COLO668 (cell line): ENCODE measurements around the gene CYB5R4.
"Not testable (repeated sequence)": the region's sequence is repeated elsewhere in the genome, so short reads cannot be mapped to it uniquely, and the experiment has no call there.

Experiments
- DNase-seq: peaks from one replicate; lab custom pipeline; 2025; ENCODE audit not compliant: unreplicated experiment; lab: John Stamatoyannopoulos, UW

The CYB5R4 gene

DNA sequence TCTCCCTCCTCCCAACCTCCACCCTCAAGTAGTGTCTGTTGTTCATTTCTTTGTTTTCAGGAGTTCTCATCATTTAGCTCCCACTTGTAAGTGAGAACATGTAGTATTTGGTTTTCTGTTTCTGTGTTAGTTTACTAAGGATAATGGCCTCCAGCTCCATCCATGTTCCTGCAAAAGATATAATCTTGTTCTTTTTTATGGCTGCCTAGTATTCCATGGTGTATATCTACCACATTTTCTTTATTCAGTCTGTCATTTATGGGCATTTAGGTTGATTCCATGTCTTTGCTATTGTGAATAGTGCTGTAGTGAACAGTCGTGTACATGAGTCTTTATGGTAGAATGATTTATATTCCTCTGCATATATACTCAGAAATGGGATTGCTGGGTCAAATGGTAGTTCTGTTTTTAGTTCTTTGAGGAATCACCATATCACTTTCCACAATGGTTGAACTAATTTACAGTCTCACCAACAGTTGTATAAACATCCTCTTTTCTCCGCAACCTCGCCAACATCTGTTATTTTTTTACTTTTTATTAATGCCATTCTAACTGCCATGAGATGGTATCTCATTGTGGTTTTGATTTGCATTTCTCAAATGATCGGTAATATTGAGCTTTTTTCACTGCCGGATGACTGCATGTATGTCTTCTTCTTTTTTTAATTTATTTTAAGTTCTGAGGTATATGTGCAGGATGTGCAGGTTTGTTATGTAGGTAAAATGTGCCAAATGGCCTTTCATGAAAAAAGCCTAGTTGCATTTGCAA, 48.3 kb downstream of the CYB5R4 start:
- DNase-seq: not testable (repeated sequence)

DNA sequence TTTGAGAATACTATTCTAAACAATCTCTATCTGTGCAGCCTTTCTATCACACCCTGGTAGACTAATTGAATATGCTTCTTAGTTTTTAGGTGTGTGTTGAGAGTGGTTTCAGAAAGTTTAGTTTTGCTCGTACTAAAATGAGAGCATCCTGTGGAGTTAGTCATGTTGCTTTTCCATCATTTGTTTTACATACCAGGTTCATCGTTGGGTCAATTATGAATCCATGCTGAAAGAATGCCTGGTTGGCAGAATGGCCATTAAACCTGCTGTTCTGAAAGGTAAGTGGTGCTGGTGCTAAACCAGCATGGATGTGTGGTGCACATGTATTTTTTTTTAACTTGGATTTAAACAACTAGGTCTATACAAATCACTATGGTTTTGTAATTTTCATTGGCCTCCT, 49.3 kb downstream of the CYB5R4 start:
- DNase-seq: no peak

DNA sequence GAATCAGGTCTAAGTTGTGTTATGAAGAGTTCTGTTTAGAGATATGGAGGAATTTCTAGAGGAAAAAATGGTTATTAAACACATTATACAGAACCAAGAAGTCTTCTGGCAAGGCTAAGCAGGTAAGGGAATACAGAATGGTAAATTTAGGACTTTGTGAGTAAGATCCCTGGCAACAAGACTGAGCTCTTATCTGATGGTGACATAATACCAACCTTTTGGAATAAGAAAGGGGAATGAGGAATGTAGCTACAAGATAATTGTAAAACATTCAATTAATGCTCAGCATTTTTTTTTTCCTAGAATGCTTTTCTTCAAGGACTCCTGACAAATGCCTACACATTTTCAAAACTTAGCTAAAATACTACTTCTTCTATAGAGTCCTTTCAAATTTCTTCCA, 51.8 kb downstream of the CYB5R4 start:
- DNase-seq: no peak

DNA sequence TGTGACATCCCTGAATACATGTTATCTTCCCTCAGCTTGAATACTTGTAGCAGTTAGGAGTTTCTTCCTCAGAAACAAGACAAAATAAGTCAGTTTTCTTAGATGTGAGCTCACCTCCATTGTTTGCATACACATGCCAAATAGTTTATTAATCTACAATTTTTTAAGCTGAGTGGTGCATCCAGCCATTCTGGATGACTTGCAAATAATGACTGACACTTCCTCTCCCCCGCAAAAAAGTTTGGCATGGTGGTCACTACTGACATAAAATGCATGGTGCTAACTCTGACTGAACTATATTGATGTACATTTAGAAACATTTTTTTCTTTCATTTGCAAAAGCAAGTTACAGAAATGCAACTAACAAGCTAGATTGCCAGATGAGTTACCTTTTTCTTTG, 55.5 kb downstream of the CYB5R4 start:
- DNase-seq: no peak

DNA sequence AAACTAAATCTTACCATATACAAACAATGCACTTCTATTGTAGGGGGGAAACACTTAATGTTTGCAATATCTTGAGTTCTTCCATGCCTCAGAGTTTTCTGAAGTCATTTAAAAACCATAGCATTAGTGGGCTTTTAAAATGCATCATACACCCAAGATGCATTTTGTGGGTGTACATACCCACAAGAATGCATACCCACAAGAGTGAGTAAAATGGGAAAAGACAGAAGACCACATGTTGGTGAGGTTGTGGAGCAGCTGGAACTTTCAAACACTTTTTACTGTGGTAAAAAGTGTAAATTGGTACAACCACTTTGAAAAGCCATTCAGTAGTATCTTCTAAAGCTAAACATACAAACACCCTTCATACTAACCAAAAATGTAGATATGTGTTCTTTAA, 57.5 kb downstream of the CYB5R4 start:
- DNase-seq: no peak

DNA sequence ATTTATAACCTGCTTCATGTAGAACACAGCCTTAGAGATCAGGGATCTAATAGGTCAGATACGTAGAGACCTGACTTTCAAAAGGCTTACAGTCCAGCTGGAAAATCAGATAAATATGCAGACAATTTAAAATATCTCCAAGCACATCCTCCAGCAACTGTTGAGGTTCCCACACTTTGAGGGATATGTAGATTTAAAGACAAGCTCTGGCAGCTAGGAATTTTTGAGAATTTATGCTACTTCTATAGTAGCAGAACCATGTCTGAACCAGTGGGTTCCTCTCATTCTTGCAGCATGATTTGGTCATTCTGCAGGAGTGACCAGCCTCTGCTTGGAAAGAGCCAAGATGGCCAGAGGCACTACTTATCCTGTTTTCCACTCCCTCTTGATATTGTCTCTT, 60.5 kb downstream of the CYB5R4 start:
- no peak for DNase-seq

DNA sequence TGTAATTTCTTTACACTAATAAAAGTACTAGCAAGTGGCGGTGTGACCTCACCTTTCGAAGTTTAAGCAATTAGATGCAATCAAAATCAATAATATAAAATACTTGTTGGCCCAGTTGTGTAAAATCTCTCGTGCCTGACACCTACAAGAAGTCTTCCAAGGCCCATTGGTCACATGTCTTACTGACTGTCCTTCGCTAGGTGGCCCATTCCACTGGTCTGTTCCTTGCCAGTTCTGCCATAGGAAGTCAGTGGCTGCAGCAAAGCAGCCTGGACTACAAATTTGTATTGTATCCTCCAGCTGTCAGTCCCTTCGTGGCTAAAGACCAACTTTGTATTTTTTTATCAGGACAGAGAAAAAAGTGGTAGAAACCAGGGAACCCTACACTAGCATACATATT, 61.8 kb downstream of the CYB5R4 start:
- DNase-seq: no peak

DNA sequence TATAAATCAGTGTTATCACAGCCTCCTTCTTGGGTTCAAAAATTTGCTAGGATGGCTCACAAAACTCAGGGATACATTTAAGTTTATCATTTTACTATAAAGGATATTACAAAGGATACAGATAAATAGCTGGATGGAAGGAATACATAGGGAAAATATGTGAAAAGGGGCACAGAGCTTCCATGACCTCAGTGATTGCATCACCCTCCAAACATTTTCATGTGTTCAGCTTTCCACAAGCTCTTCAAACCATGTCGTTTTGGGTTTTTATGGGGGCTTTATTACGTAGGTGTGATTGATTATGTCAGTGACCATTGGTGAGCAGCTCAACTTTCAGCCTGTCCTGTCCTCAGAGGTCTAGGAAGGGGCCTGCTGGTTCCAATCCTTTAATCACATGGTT, 68.0 kb downstream of the CYB5R4 start:
- DNase-seq: no peak

DNA sequence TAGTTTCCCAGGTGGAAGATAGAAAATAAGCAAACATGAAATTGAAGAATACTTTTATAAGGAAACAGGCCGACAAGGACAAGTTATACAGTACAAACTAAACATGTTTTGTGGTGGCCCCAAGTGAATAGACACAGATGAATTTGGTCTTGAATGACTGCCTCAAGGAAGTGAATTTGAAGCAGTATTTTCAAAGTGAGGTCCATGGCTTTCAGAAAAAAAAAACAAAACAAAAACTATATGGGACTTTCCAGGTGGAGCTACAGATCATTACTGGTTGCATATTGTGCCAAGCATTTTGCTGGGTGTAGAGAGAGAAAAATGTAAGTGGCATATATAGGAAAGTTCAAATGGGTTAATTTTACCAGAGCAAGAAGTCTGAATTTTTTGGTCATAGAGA, 68.8 kb downstream of the CYB5R4 start:
- no peak for DNase-seq

DNA sequence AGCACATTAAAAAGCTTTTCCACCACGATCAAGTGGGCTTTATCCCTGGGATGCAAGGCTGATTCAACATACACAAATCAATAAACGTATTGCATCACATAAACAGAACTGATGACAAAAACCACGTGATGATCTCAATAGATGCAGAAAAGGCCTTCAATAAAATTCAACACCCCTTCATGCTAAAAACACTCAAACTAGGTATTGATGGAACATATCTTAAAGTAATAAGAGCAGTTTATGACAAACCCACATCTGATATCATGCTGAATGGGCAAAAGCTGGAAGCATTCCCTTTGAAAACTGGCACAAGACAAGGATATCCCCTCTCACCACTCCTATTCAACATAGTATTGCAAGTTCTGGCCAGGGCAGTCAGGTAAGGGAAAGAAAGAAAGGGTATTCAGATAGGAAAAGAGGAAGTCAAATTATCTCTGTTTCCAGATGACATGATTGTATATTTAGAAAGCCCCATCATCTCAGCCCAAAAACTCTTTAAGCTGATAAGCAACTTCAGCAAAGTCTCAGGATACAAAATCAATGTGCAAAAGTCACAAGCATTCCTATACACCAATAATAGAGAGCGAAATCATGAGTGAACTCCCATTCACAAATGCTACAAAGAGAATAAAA, 86.8 kb downstream of the CYB5R4 start:
- DNase-seq: not testable (repeated sequence)

DNA sequence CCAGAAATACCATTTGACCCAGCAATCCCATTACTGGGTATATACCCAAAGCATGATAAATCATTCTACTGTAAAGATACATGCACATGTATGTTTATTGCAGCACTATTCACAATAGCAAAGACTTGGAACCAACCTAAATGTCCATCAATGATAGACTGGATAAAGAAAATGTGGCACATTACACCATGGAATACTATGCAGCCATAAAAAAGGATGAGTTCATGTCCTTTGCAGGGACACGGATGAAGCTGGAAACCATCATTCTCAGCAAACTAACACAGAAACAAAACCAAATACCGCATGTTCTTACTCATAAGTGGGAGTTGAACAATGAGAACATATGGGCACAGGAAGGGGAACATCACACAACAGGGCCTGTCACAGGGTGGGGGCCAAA, 88.5 kb downstream of the CYB5R4 start:
- DNase-seq: not testable (repeated sequence)

DNA sequence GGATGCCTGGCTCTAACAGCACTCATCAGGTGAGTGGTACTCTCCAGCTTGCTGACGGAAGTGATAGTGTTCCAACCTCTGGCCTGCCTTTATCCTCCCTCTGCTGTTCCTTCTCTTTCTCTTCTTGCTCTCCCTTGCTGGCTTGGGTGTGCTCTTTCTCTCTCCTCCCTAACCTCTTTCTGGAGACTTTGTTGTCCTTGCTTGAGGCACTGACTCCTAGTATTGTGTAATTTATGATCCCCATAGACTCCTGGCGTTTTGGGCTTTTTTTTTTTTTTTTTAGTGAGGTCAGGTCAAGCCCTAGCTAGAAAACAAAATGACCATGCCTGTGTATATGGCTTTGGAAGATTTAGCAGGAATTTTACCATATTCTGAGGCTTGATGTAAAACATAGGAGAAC, 89.4 kb downstream of the CYB5R4 start:
- DNase-seq: no peak

DNA sequence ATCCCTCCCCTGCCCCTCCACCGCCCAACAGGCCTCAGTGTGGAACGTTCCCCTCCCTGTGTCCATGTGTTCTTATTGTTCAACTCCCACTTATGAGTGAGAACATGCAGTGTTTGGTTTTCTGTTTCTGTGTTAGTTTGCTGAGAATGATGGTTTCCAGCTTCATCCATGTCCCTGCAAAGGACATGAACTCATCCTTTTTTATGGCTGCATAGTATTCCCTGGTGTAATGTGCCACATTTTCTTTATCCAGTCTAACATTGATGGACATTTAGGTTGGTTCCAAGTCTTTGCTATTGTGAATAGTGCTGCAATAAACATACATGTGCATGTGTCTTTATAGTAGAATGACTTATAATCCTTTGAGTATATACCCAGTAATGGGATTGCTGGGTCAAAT, 91.9 kb downstream of the CYB5R4 start:
- DNase-seq: not testable (repeated sequence)

DNA sequence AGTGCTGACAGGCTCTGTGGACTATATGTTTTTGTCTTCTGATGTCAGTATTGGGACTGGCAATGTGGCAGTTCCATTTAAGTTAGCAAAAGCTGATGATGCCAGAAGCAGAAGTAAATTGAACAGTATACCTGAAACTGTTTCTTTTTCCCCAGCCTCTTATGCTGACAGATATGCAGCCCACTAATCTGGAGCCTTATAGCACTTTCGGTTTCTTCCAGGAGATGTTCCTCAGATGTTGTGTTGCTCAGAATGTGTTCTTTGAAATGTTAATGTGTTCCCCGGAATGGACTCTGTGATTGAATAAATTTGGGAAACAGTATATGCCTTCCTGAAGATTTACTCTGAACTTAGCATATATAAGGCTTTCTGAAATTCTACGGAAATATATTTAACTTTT, 93.3 kb downstream of the CYB5R4 start:
- no peak for DNase-seq

DNA sequence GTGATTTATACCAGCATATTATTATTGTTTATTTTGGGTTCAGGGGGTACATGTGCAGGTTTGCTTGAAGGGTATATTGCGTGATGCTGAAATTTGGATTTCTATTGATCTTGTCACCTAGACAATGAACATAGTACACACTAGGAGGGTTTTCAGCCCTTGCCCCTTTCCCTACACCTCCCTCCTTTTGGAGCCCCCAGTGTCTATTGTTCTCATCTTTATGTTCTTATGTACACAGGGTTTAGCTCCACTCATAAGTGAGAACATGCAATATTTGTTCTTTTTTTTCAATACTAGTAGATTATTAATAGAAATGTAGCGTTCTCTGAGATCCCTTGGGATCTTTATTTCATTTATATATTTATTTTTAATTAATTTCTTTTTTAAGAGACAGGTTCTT, 94.9 kb downstream of the CYB5R4 start:
- no peak for DNase-seq

DNA sequence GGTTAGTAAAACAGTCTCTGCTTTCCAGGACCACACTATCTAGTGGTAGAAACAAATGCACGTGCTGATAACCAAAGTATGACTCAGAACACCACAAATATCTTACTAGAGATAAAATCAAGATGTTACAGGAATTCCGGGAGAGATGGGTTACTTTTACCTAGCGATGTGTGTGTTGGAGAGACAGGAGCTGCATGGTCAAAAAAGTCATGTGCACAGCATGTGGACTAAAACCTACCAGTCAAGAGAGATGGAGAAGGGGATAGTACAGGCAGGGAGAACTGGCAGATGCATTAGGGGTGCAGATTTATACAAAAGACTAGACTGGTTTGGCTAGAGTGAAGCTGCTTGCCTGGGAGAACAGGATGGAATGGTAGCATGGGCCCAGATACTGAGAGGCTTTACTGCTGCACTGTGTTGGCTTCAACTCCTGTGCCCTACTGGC, 98.8 kb downstream of the CYB5R4 start:
- no peak for DNase-seq

DNA sequence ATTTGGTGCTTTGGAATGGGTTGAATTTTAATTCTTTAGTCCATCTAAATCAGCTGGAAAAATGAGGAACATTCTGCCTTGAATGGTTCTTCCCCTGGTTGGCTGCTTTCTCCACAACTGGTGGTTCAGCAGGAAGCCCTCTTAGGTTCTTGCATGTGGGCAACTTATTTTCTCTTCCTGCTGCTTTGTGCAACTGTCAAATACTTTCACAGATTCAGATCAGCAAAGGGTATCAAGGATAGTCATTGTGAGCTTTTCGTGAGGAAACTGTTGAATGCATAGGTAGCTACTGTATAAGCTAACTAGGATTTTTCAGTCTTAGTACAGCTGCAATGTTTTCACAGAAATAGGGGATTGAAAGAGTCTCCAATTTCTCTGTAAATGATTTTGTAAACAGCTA, 101.2 kb downstream of the CYB5R4 start:
- DNase-seq: no peak

DNA sequence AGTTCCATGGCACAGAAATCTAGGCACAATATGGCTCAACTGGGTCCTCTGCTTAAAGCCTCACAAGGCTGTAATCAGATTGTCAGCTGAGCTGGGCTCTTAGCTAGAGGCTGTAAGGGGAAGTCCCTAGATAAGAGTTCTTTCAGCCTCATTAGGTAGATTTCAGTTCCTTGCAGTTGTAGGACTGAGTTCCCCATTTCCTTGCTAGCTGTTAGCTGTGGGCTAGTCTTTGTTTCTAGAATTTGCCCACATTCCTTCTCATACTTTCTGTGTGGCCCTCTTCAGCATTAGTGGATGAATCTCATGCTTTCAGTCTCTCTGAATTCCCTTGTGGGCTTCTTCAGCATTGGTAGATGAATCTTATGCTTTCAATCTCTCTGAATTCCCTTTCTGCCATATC, 103.1 kb downstream of the CYB5R4 start:
- no peak for DNase-seq

DNA sequence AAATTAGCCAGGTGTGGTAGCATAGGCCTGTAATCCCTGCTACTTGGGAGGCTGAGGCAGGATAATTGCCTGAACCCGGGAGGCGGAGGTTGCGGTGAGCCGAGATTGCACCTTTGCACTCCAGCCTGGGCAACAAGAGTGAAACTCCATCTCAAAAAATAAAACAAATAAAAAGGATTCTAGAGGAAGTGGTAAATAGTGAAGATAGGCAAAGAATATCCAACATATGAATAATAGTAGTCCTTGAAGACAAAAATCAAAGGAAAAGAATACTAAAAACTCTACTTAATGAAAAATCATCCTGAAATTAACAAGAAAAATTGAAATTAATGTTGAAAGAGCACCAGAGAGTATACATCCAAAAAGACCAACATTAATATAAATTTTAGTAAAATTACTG, 107.0 kb downstream of the CYB5R4 start:
- no peak for DNase-seq

DNA sequence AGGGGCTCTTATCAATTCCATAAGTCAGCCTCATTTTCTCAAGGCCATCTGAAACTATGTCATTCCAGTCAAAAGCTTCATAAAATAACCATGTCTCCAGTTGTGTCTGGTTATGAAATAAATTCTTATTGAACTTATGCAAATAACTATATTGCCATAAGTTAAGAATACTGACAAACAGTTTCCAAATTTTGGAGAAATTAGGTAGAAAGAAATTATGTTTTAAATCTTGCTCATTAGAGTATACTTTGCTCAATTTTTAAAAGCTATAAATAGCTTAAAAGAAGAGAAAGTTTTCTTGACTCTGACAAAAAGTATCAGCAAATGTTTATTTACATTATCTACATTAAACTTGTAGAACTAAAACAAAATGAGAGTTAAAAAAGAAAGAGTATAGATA, 111.1 kb downstream of the CYB5R4 start:
- no peak for DNase-seq

DNA sequence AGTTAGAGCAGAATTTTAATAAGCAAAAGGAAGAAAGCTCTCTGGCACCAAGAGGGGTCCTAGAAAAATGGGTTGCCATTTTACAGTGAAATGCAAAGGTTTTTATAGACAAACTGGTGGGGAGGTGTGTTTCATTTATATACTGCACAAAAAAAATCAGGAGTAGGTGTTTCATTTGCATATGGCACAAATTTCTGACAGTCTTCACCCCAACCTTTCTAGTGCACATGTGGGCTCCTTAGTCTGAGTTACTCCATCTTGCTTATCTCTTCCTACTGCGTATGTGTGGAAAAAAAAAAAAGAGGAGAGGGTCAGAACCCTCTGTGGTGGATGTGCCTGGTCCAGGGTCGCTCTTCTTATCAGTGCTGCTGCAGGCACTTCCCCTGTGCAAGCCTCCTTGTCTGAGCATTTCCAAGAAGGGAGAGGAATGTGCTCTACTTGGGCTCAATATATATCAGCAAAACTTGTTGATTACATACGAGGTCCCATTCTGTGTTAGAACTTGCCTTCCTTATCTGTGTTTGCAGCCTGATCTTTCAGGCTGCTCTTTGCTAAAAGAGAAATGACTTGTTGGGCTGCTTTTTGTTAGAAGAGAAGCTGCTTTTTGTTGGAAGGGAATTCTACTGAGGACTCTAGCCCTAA, 115.0 kb downstream of the CYB5R4 start:
- DNase-seq: no peak

DNA sequence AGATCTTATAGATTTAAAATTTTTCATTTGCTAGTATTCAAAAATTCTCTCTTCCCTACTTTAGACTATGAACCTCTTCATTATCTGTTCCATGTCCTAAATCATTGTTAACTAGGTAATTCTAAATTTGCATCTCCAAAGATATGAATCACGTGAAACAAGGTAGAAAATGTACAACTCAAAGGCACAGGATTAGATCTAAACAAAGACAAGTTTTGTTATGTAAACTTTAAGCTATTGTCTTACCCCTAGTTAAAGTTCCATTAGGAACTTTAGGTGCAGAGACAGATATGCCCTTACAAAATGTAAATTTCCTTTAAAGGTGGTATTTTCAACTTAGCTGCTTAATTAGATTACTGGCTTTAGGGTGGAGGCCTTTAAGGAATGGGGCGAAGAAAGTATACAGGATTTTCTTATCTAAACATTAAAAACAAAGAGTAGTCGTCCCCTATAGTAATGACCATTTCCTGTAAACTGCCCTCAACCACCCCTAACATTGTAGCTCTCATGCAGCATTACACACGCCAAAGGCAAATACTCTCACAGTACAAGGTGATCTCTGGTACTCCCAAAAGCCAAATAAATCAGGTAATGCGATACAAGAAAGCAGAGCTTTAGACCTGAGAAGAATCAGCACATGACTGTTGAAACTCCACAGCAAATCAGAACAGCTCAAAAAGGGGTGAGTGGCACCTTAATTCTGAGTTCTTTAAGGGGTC, 116.7 kb downstream of the CYB5R4 start:
- DNase-seq: no peak
